Neuronal stem cell (in vitro differentiated cells): ENCODE measurements around the gene CD68.
A peak's percentile ranks its signal among the peaks of the same experiment; 100 is the strongest.

ENCODE experiments used
- DNase-seq: peaks from one replicate; pipeline ENCODE4 v3.0.0-alpha.2; 2013; ENCODE audit warnings: low spot score
- H2AFZ ChIP-seq: one replicate; pipeline ENCODE4 v1.6.1; 2013; ENCODE audit warnings: mild to moderate bottlenecking, low read length, inconsistent platforms
- H2AK5ac ChIP-seq: 2 replicates; pipeline ENCODE4 v1.6.1; 2013; ENCODE audit warnings: low read depth, mild to moderate bottlenecking, inconsistent platforms, low read length, moderate library complexity, mixed read lengths
- H2BK120ac ChIP-seq: 2 replicates; pipeline ENCODE4 v1.6.1; 2013; ENCODE audit warnings: low read depth, mild to moderate bottlenecking, inconsistent platforms, low read length, moderate library complexity, mixed read lengths
- H2BK12ac ChIP-seq: one replicate; pipeline ENCODE4 v1.6.1; 2013; ENCODE audit warnings: low read length, inconsistent platforms
- H2BK15ac ChIP-seq: 2 replicates; pipeline ENCODE4 v1.6.1; 2013; ENCODE audit warnings: mild to moderate bottlenecking, low read length, inconsistent platforms, mixed read lengths
- H2BK5ac ChIP-seq: one replicate; pipeline ENCODE4 v1.6.1; 2013; ENCODE audit warnings: inconsistent platforms, mild to moderate bottlenecking, low read length, moderate library complexity
- H3K14ac ChIP-seq: one replicate; pipeline ENCODE4 v1.6.1; 2013; ENCODE audit warnings: low read length, inconsistent platforms
- H3K18ac ChIP-seq: 2 replicates; pipeline ENCODE4 v1.6.1; 2013; ENCODE audit warnings: low read length, inconsistent platforms
- H3K23ac ChIP-seq: 2 replicates; pipeline ENCODE4 v1.6.1; 2013; ENCODE audit warnings: low read depth, mild to moderate bottlenecking, mixed read lengths, low read length, inconsistent platforms; ENCODE audit not compliant: poor library complexity
- H3K27ac ChIP-seq: replicated peaks from 3 replicates; pipeline ENCODE4 v1.5.1; 2013; ENCODE audit warnings: low read length, inconsistent platforms
- H3K27me3 ChIP-seq, 3 experiments: 2 replicates each; pipeline ENCODE4 v1.6.1; 2013; ENCODE audit warnings: low read length in 3 of 3, mild to moderate bottlenecking in 2 of 3, inconsistent platforms in 1 of 3, low read depth in 1 of 3, mixed read lengths in 1 of 3, moderate library complexity in 1 of 3; ENCODE audit not compliant: control insufficient read depth in 3 of 3, insufficient read depth in 3 of 3
- H3K36me3 ChIP-seq, 2 donors: replicated peaks in 1 of 2; 2 replicates each; pipeline ENCODE4 v1.6.1; 2013; ENCODE audit warnings: low read length in 2 of 2; ENCODE audit not compliant: control insufficient read depth in 2 of 2, insufficient read depth in 2 of 2
- H3K4ac ChIP-seq: 2 replicates; pipeline ENCODE4 v1.6.1; 2013; ENCODE audit warnings: inconsistent platforms, mild to moderate bottlenecking, low read length, moderate library complexity
- H3K4me1 ChIP-seq, 2 donors: 1 replicate in 1 of 2; 2 replicates in 1 of 2; pipeline ENCODE4 v1.6.1; 2013; ENCODE audit warnings: low read length in 2 of 2, low read depth in 1 of 2; ENCODE audit not compliant: control insufficient read depth in 2 of 2, insufficient read depth in 1 of 2
- H3K4me2 ChIP-seq: one replicate; pipeline ENCODE4 v1.6.1; 2013; ENCODE audit warnings: mild to moderate bottlenecking, low read length, inconsistent platforms; ENCODE audit not compliant: insufficient read depth, poor library complexity, severe bottlenecking
- H3K4me3 ChIP-seq, 2 donors: 2 replicates each; pipeline ENCODE4 v1.5.1; 2013; ENCODE audit warnings: low read length in 2 of 2, mild to moderate bottlenecking in 2 of 2, inconsistent platforms in 1 of 2, moderate library complexity in 1 of 2
- H3K79me1 ChIP-seq: one replicate; pipeline ENCODE4 v1.6.1; 2013; ENCODE audit warnings: low read depth, mild to moderate bottlenecking, inconsistent platforms, low read length, moderate library complexity
- H3K9ac ChIP-seq: one replicate; pipeline ENCODE4 v1.6.1; 2013; ENCODE audit warnings: mild to moderate bottlenecking, low read depth, low read length, inconsistent platforms; ENCODE audit not compliant: poor library complexity
- H3K9me3 ChIP-seq, 2 donors: replicated peaks in 1 of 2; 2 replicates each; pipeline versions ENCODE3 to v1.6.1; 2013; ENCODE audit warnings: low read length in 2 of 2, mild to moderate bottlenecking in 2 of 2, inconsistent platforms in 1 of 2, low read depth in 1 of 2, mixed read lengths in 1 of 2, moderate library complexity in 1 of 2; ENCODE audit not compliant: control insufficient read depth in 2 of 2, insufficient read depth in 1 of 2
- H4K8ac ChIP-seq: one replicate; pipeline ENCODE4 v1.6.1; 2013; ENCODE audit warnings: low read depth, mild to moderate bottlenecking, inconsistent platforms, low read length, moderate library complexity
- H4K91ac ChIP-seq: one replicate; pipeline ENCODE4 v1.6.1; 2013; ENCODE audit warnings: low read length, low read depth, mild to moderate bottlenecking, inconsistent platforms; ENCODE audit not compliant: poor library complexity
- WGBS, 2 donors: extraction: QIAGEN DNeasy Blood & Tissue Kit; methylation state at CpG; one replicate each; pipeline ENCODE4 v1.1.7; 2013; ENCODE audit warnings: missing lambda C conversion rate in 2 of 2, mixed read lengths in 1 of 2; ENCODE audit not compliant: insufficient read length in 2 of 2, insufficient replicate concordance in 1 of 2; ENCODE audit errors: extremely low coverage in 2 of 2; 5-methylcytosine and 5-hydroxymethylcytosine counted together

The CD68 gene

GRCh38 chr17:7560172-7561027, 19.0 kb upstream of the CD68 start:
- Histone ChIP-seq H2BK15ac (no peak overlapping the region), H2AK5ac (no peak overlapping the region), H3K27me3 (no peaks in the 10 kb centered on the region), H3K4me2 (peak overlapping the region; percentile 95), H2BK12ac (no peak overlapping the region), H3K4me1 (peaks cover 24 to 25% of the 10 kb centered on the region in 2 donors), H3K79me1 (peaks cover 7% of the 10 kb centered on the region), H4K8ac (no peak overlapping the region), H2AFZ (peak overlapping the region; percentile 94), H3K18ac (no peak overlapping the region), H3K9ac (no peak overlapping the region), H3K36me3 (peaks cover 15 to 22% of the 10 kb centered on the region in 2 donors), H3K27ac (peak overlapping the region; percentile 21), H2BK5ac (no peak overlapping the region), H3K23ac (no peak overlapping the region), H3K14ac (no peak overlapping the region), H4K91ac (no peak overlapping the region), H2BK120ac (no peak overlapping the region), H3K4ac (no peak overlapping the region), H3K9me3 (no peaks in the 10 kb centered on the region), H3K4me3 (peak overlapping the region in 1 of 2 donors; percentile 86)
- WGBS, 2 donors: no CpG with 5 or more reads among the region's 22 CpGs
- peak; percentile 67 for DNase-seq

GRCh38 chr17:7561028-7561575, 18.3 kb upstream of the CD68 start:
- peak overlapping the region; percentile 7 for H2BK12ac ChIP-seq
- H2BK5ac ChIP-seq: peak overlapping the region; percentile 58
- H4K8ac ChIP-seq: no peak overlapping the region
- peaks cover 24 to 25% of the 10 kb centered on the region in 2 donors for H3K4me1 ChIP-seq
- H3K27ac ChIP-seq: peak overlapping the region; percentile 31
- no peak overlapping the region for H4K91ac ChIP-seq
- H3K27me3 ChIP-seq: no peaks in the 10 kb centered on the region
- no peak overlapping the region for H3K14ac ChIP-seq
- WGBS, 2 donors: no CpG with 5 or more reads among the region's 32 CpGs
- peak overlapping the region; percentile 95 for H3K4me2 ChIP-seq
- peak overlapping the region; percentile 85 for H3K9ac ChIP-seq
- H3K23ac ChIP-seq: no peak overlapping the region
- peaks cover 19 to 29% of the 10 kb centered on the region in 2 donors for H3K36me3 ChIP-seq
- no peaks in the 10 kb centered on the region for H3K9me3 ChIP-seq
- peak; percentile 81 for DNase-seq
- H3K4ac ChIP-seq: no peak overlapping the region
- H3K18ac ChIP-seq: peak overlapping the region; percentile 85
- peaks cover 9% of the 10 kb centered on the region for H3K79me1 ChIP-seq
- H3K4me3 ChIP-seq: peak overlapping the region; percentile 82 to 86
- peak overlapping the region; percentile 94 for H2AFZ ChIP-seq
- H2AK5ac ChIP-seq: peak overlapping the region; percentile 12
- no peak overlapping the region for H2BK120ac ChIP-seq
- H2BK15ac ChIP-seq: no peak overlapping the region

GRCh38 chr17:7561589-7562207, 17.7 kb upstream of the CD68 start, which contains the start of gene SENP3:
TSS of gene SENP3 (plus strand) at chr17:7561919. CDS start at chr17:7563077, 1,158 bp downstream.
- Histone ChIP-seq H3K4me1 (peaks cover 24 to 25% of the 10 kb centered on the region in 2 donors), H3K36me3 (peaks cover 19 to 35% of the 10 kb centered on the region in 2 donors), H2BK15ac (no peak within 1 kb of the TSS), H3K4me2 (peak within 1 kb of the TSS; percentile 95), H3K27ac (peak within 1 kb of the TSS; percentile 66), H3K27me3 (no peaks in the 10 kb centered on the region), H4K91ac (no peak within 1 kb of the TSS), H3K9ac (peak within 1 kb of the TSS; percentile 95), H2AFZ (peak within 1 kb of the TSS; percentile 94), H3K23ac (peak within 1 kb of the TSS; percentile 81), H2BK120ac (peak within 1 kb of the TSS; percentile 29), H3K4ac (no peak within 1 kb of the TSS), H3K9me3 (no peaks in the 10 kb centered on the region), H3K18ac (peak within 1 kb of the TSS; percentile 97), H2BK5ac (peak within 1 kb of the TSS; percentile 58), H3K79me1 (peaks cover 9% of the 10 kb centered on the region), H2BK12ac (peak within 1 kb of the TSS; percentile 7), H4K8ac (no peak within 1 kb of the TSS), H3K14ac (no peak within 1 kb of the TSS), H2AK5ac (peak within 1 kb of the TSS; percentile 27), H3K4me3 (peak within 1 kb of the TSS; percentile 85 to 86)
- DNase-seq: peak; percentile 94
- no CpG with 5 or more reads among the region's 82 CpGs for WGBS, 2 donors
